Thyroid gland (tissue), 4 donors: ENCODE data around the gene PTPRR.

Experiments used
- POLR2A ChIP-seq, 2 donors: fragments of 450-650 bp; IDR thresholded peaks; one replicate each; pipeline ENCODE4 v1.6.1; 2017; ENCODE audit warnings: antibody characterized with exemption in 2 of 2, mild to moderate bottlenecking in 2 of 2, moderate library complexity in 1 of 2
- TF ChIP-seq, protein P1 (sequence below), 6 experiments: fragments of 200-600 bp in 3 of 6; fragments of 450-650 bp in 3 of 6; sonication (generic) in 3 of 6; IDR thresholded peaks; one replicate each; pipeline ENCODE4 v1.5.1; 2016 to 2019; ENCODE audit warnings: antibody characterized with exemption in 6 of 6, mild to moderate bottlenecking in 2 of 6, inconsistent platforms in 1 of 6, moderate library complexity in 1 of 6

DNA sequence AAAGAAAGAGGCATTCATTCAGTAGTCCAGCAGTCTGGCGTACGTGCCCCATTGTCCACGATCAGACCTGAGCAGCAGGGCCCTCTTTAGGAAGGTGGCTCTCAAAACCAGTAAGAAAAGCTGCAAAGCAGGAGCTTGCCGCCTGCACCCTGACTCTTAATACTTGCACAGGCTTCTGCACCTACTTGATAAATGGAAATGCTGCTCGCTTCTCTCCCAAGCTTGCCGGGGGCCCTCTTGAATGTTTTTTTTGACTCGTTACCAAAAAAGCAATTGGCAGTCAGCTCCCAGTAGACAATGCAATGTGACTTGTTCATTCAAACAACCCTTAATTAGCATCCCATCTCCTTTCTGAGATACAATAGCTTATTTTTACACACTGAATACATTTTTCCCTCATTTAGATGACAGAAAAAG, 256.1 kb downstream of the PTPRR start:
- TF ChIP-seq, protein P1, sequence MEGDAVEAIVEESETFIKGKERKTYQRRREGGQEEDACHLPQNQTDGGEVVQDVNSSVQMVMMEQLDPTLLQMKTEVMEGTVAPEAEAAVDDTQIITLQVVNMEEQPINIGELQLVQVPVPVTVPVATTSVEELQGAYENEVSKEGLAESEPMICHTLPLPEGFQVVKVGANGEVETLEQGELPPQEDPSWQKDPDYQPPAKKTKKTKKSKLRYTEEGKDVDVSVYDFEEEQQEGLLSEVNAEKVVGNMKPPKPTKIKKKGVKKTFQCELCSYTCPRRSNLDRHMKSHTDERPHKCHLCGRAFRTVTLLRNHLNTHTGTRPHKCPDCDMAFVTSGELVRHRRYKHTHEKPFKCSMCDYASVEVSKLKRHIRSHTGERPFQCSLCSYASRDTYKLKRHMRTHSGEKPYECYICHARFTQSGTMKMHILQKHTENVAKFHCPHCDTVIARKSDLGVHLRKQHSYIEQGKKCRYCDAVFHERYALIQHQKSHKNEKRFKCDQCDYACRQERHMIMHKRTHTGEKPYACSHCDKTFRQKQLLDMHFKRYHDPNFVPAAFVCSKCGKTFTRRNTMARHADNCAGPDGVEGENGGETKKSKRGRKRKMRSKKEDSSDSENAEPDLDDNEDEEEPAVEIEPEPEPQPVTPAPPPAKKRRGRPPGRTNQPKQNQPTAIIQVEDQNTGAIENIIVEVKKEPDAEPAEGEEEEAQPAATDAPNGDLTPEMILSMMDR (IDR thresholded peaks at IDR 0.05) = no peak
- no peak for TF ChIP-seq POLR2A (IDR thresholded peaks at IDR 0.05)
